HepG2 (cell line): ENCODE results near the gene NHERF2. TPM values are rescaled to one million over a fixed set of nuclear protein-coding genes. Genes with fewer than 3 reads are reported as not detected.

Experiments
- ATAC-seq: fragments of 200-7000 bp; cut with Tn5 transposase; 3 replicates; pipeline ENCODE4 v1.9.1; 2020; ENCODE audit warnings: mild to moderate bottlenecking, moderate library complexity
- BruUV-seq: library from RNA; stranded (reverse); fragments of 400-500 nt; replicated peaks from 2 replicates; lab custom pipeline; 2021; lab: Mats Ljungman, UMichigan
- CTCF ChIA-PET: fragments of 300-600 bp; formaldehyde crosslinking; extraction: SDS; loops from one replicate; lab custom pipeline; 2021; ENCODE audit warnings: low total read pairs, inconsistent platforms, low intra/inter-chr PET ratio; lab: Yijun Ruan, JAX
- POLR2A ChIA-PET: fragments of 350-600 bp; sonication (Branson Sonifier 250); formaldehyde crosslinking; loops from one replicate; lab custom pipeline; 2020; ENCODE audit warnings: antibody characterized with exemption, inconsistent platforms; lab: Yijun Ruan, JAX
- DNase-seq: peaks from one replicate; pipeline ENCODE4 v3.0.0-alpha.2; 2015; ENCODE audit warnings: low spot score
- FAIRE-seq: peaks from 3 replicates; lab custom pipeline; 2011; peaks lifted over from hg19 to GRCh38; lab: Jason Lieb, UNC
- H2AFZ ChIP-seq: one replicate; pipeline ENCODE4 v1.6.1; 2011; ENCODE audit warnings: low read length, inconsistent platforms
- H3K27ac ChIP-seq: fragments of 300-600 bp; 3 replicates; pipeline ENCODE4 v1.8.0; 2011; ENCODE audit warnings: mixed run types, mild to moderate bottlenecking, mixed read lengths, low read length, inconsistent platforms; ENCODE audit not compliant: insufficient read depth; ENCODE audit errors: extremely low read length
- H3K27me3 ChIP-seq, 2 experiments: fragments of 200-600 bp in 1 of 2; 2 replicates in 1 of 2; 3 replicates in 1 of 2; pipeline versions ENCODE4 v1.6.0 to v1.8.0; 2011; ENCODE audit warnings: low read length in 2 of 2, mild to moderate bottlenecking in 2 of 2, moderate library complexity in 2 of 2, inconsistent platforms in 1 of 2; ENCODE audit not compliant: insufficient read depth in 2 of 2, control insufficient read depth in 1 of 2
- H3K36me3 ChIP-seq, 2 experiments: fragments of 200-600 bp in 1 of 2; replicated peaks in 1 of 2; 2 replicates in 1 of 2; 3 replicates in 1 of 2; pipeline versions ENCODE4 v1.5.1 to v1.8.0; 2011; ENCODE audit warnings: low read length in 2 of 2, inconsistent platforms in 1 of 2; ENCODE audit not compliant: insufficient read depth in 2 of 2, control insufficient read depth in 1 of 2
- H3K4me1 ChIP-seq: 2 replicates; pipeline ENCODE4 v1.5.1; 2012; ENCODE audit warnings: low read length, inconsistent platforms; ENCODE audit not compliant: insufficient read depth
- H3K4me2 ChIP-seq: 2 replicates; pipeline ENCODE4 v1.6.0; 2011; ENCODE audit warnings: low read depth, low read length, inconsistent platforms
- H3K4me3 ChIP-seq, 3 experiments: fragments of 200-600 bp in 1 of 3; sonication (generic), shearing (Covaris generic) in 1 of 3; replicated peaks in 1 of 3; 2 replicates each; pipeline ENCODE4 v1.5.1; 2011 to 2016; ENCODE audit warnings: low read length in 3 of 3, inconsistent platforms in 2 of 3, low read depth in 2 of 3, mild to moderate bottlenecking in 2 of 3, control low read depth in 1 of 3, mixed read lengths in 1 of 3; ENCODE audit not compliant: insufficient read depth in 1 of 3
- H3K79me2 ChIP-seq: one replicate; pipeline ENCODE4 v1.6.1; 2011; ENCODE audit warnings: low read length, inconsistent platforms; ENCODE audit not compliant: insufficient read depth
- H3K9ac ChIP-seq: 2 replicates; pipeline ENCODE4 v1.6.0; 2011; ENCODE audit warnings: mild to moderate bottlenecking, low read depth, low read length, inconsistent platforms; ENCODE audit not compliant: insufficient read depth
- H3K9me3 ChIP-seq: 2 replicates; pipeline ENCODE4 v1.5.1; 2012; ENCODE audit warnings: mild to moderate bottlenecking, low read length
- H4K20me1 ChIP-seq: 2 replicates; pipeline ENCODE4 v1.6.0; 2011; ENCODE audit warnings: inconsistent platforms, mild to moderate bottlenecking, low read length, moderate library complexity; ENCODE audit not compliant: insufficient read depth
- AGO2 ChIP-seq: fragments of 200-400 bp; formaldehyde crosslinking; optimal IDR thresholded peaks from 2 replicates; pipeline ENCODE3; 2017; ENCODE audit warnings: mild to moderate bottlenecking, low read depth, low read length, moderate library complexity
- BRCA1 ChIP-seq: sonication (generic); formaldehyde crosslinking; IDR thresholded peaks from 2 replicates; pipeline ENCODE4 v1.4.0; 2020; ENCODE audit warnings: missing genetic modification reagents
- MAX ChIP-seq: IDR thresholded peaks from 2 replicates; pipeline ENCODE4 v1.6.1; 2012; ENCODE audit warnings: inconsistent platforms
- NCOA1 ChIP-seq: sonication (generic); formaldehyde crosslinking; IDR thresholded peaks from 2 replicates; pipeline ENCODE4 v1.9.0; 2021; ENCODE audit warnings: missing genetic modification reagents
- RBFOX2 ChIP-seq: fragments of 200-400 bp; formaldehyde crosslinking; IDR thresholded peaks from 2 replicates; pipeline ENCODE4 v1.6.1; 2017; ENCODE audit warnings: low read depth, mild to moderate bottlenecking, low read length
- RBM22 ChIP-seq: fragments of 200-400 bp; formaldehyde crosslinking; optimal IDR thresholded peaks from 2 replicates; pipeline ENCODE3; 2017; ENCODE audit warnings: mild to moderate bottlenecking, low read length, moderate library complexity
- SP5 ChIP-seq: IDR thresholded peaks from 2 replicates; pipeline ENCODE4 v1.6.1; 2016; ENCODE audit warnings: low read depth, borderline replicate concordance
- U2AF1 ChIP-seq: fragments of 200-400 bp; formaldehyde crosslinking; optimal IDR thresholded peaks from 2 replicates; pipeline ENCODE3; 2017; ENCODE audit warnings: mild to moderate bottlenecking, low read depth, low read length
- ZNF337 ChIP-seq: sonication (generic); formaldehyde crosslinking; IDR thresholded peaks from 2 replicates; pipeline ENCODE4 v1.5.1; 2020; ENCODE audit warnings: missing genetic modification reagents, low read depth, mild to moderate bottlenecking, borderline replicate concordance
- ZNF556 ChIP-seq: sonication (generic); formaldehyde crosslinking; IDR thresholded peaks from 2 replicates; pipeline ENCODE4 v1.4.0; 2020; ENCODE audit warnings: mild to moderate bottlenecking, missing genetic modification reagents, borderline replicate concordance
- ZNF768 ChIP-seq: sonication (generic); formaldehyde crosslinking; IDR thresholded peaks from 2 replicates; pipeline ENCODE4 v1.4.0; 2020; ENCODE audit warnings: missing genetic modification reagents
- WGBS: methylation state at CpG from one replicate; pipeline ENCODE4 v1.1.6; 2017; ENCODE audit warnings: low lambda C conversion rate; 5-methylcytosine and 5-hydroxymethylcytosine counted together
- in situ Hi-C: cut with HindIII; loops from 2 replicates; pipeline ENCODE4 v1.10.0; 2017; ENCODE audit warnings: low pct_unique_long_range_greater_than_20kb; ENCODE audit not compliant: extremely low pct_ligation_motif_present
- intact Hi-C: fragments of 100-400 bp; cut with micrococcal nuclease; formaldehyde crosslinking; loops from one replicate; pipeline ENCODE4 v1.10.0; 2022; ENCODE audit not compliant: unreplicated experiment
- polyA plus RNA-seq, 8 experiments: library from polyadenylated mRNA; depleted of rRNA in 3 of 8; stranded (reverse) in 7 of 8; unstranded in 1 of 8; fragments of >200 nt; fragmentation: Illumina TruSeq in 4 of 8; extraction: Trizol in 4 of 8; gene quantifications; 2 replicates each; pipeline versions ENCODE4 v1.2.1 to v1.2.3, GENCODE V29; 2011 to 2016; ENCODE audit warnings: low read depth in 4 of 8, missing spikeins in 1 of 8, mixed read lengths in 1 of 8; ENCODE audit not compliant: insufficient read depth in 1 of 8
- total RNA-seq, 5 experiments: library from RNA; depleted of rRNA; stranded (reverse); fragments of >200 nt; fragmentation: Illumina TruSeq; extraction: Trizol; gene quantifications; 2 replicates each; pipeline ENCODE4 v1.2.3, GENCODE V29; 2016; ENCODE audit warnings: low read depth in 1 of 5

The NHERF2 gene
- total and polyA plus RNA-seq, 2 of the 13 experiments (the other 11 are each of a cell fraction or from before 2014, with no cell fraction given), result 23.7 to 39.3 TPM

- FAIRE-seq (no peak), ATAC-seq (no peak), DNase-seq (no peak)
- WGBS, result 93% methylated on average over 5 of the region's 10 CpGs
- no peak overlapping the region for H3K9ac ChIP-seq
- no peak overlapping the region for H3K4me2 ChIP-seq
- H3K9me3 ChIP-seq, result no peaks in the 10 kb centered on the region
- H3K79me2 ChIP-seq, result peaks cover 13% of the 10 kb centered on the region
- peaks cover 0 to 8% of the 10 kb centered on the region in 2 experiments; a peak in 2 of 5 replicates for H3K27me3 ChIP-seq
- no peaks in the 10 kb centered on the region for H4K20me1 ChIP-seq
- ChIA-PET POLR2A (interaction anchor here (1.0 to 2.7 kb wide), 2 partner anchors 23 to 168 kb away, joined by 3 to 8 read pairs; partner anchors contain the start of genes RPS2 and TRAF7), CTCF (no interaction called here)
- no peak overlapping the region for H3K27ac ChIP-seq
- intact Hi-C loops, result no loop called here
- no TSS peak for BruUV-seq
- H3K36me3 ChIP-seq, result peaks cover 12 to 15% of the 10 kb centered on the region in 2 experiments; a peak in 4 of 5 replicates
- H2AFZ ChIP-seq, result no peak overlapping the region
- no peak for TF ChIP-seq SP5
- peak; percentile 82 for TF ChIP-seq AGO2
- TF ChIP-seq RBFOX2, result peak; percentile 47; the same call in 1 of the 2 replicates
- no peak for TF ChIP-seq U2AF1
- TF ChIP-seq NCOA1 (CRISPR knock-in tag), result no peak
- TF ChIP-seq BRCA1 (CRISPR knock-in tag), result no peak
- no peak for TF ChIP-seq ZNF556 (CRISPR knock-in tag)
- peak; percentile 54 for TF ChIP-seq RBM22
- TF ChIP-seq MAX, result no peak
- TF ChIP-seq ZNF337 (CRISPR knock-in tag), result no peak
- TF ChIP-seq ZNF768 (CRISPR knock-in tag), result no peak
- H3K4me3 ChIP-seq, result no peak overlapping the region
- H3K4me1 ChIP-seq, result peaks cover 67% of the 10 kb centered on the region
- in situ Hi-C loops, result no loop called here
These were observed 39.5 kb upstream of the NHERF2 start for GRCh38 chr16:1987198-1987597.
